GM19468 (cell line): Measurements from ENCODE around the gene MYMK.

Experiments used
- ATAC-seq: cut with Tn5 transposase; IDR thresholded peaks from one replicate; pipeline ENCODE4 v1.9.1; 2021; ENCODE audit warnings: mild to moderate bottlenecking, moderate library complexity, moderate number of reproducible peaks; ENCODE audit not compliant: unreplicated experiment; ENCODE audit errors: extremely low read depth

The MYMK gene

GRCh38 chr9:133507246-133507965, 17.4 kb downstream of the MYMK start:
- ATAC-seq: no peak

GRCh38 chr9:133506653-133507038, 18.1 kb downstream of the MYMK start:
- no peak for ATAC-seq

GRCh38 chr9:133505901-133506652, 18.7 kb downstream of the MYMK start:
- ATAC-seq: no peak

GRCh38 chr9:133505186-133505830, 19.5 kb downstream of the MYMK start:
- ATAC-seq: no peak

GRCh38 chr9:133502112-133502511, 22.6 kb downstream of the MYMK start:
- ATAC-seq: no peak

- no peak for ATAC-seq
Observed at GRCh38 chr9:133499892-133500270, 24.9 kb downstream of the MYMK start.

GRCh38 chr9:133499132-133499891, 25.4 kb downstream of the MYMK start:
- no peak for ATAC-seq

GRCh38 chr9:133496861-133497842, 27.6 kb downstream of the MYMK start:
- ATAC-seq: no peak

- no peak for ATAC-seq
Observed at GRCh38 chr9:133495327-133496293, 29.1 kb downstream of the MYMK start.

- ATAC-seq: no peak
Observed at GRCh38 chr9:133494636-133495326, 30.0 kb downstream of the MYMK start.

GRCh38 chr9:133493845-133494540, 30.8 kb downstream of the MYMK start:
- no peak for ATAC-seq

- ATAC-seq: no peak
Observed at GRCh38 chr9:133493428-133493827, 31.3 kb downstream of the MYMK start.

- no peak for ATAC-seq
Observed at GRCh38 chr9:133492061-133493021, 32.4 kb downstream of the MYMK start.

- ATAC-seq: no peak
Observed at GRCh38 chr9:133491656-133491925, 33.2 kb downstream of the MYMK start.

GRCh38 chr9:133490865-133491655, 33.7 kb downstream of the MYMK start:
- ATAC-seq: no peak
